NT2/D1 (cell line): ENCODE results near the gene RNU1-4.
"Not testable (repeated sequence)": the region's sequence is repeated elsewhere in the genome, so short reads cannot be mapped to it uniquely, and the experiment has no call there.

Source experiments
- DNase-seq: peaks from one replicate; pipeline ENCODE4 v3.0.0-alpha.2; 2011; ENCODE audit warnings: low read depth, low spot score
- H3K27me3 ChIP-seq: 2 replicates; pipeline ENCODE4 v1.6.0; 2011; ENCODE audit warnings: mild to moderate bottlenecking; ENCODE audit not compliant: insufficient read length, insufficient read depth
- H3K36me3 ChIP-seq: 2 replicates; pipeline ENCODE4 v1.6.1; 2011; ENCODE audit warnings: mild to moderate bottlenecking, low read length, mixed read lengths; ENCODE audit not compliant: insufficient read depth, insufficient read length
- H3K4me1 ChIP-seq: 2 replicates; pipeline ENCODE4 v1.5.1; 2011; ENCODE audit not compliant: insufficient read depth, insufficient read length
- H3K4me3 ChIP-seq: 2 replicates; pipeline ENCODE4 v1.5.1; 2011; ENCODE audit warnings: low read depth; ENCODE audit not compliant: insufficient read length
- H3K9ac ChIP-seq: 2 replicates; pipeline ENCODE4 v1.6.0; 2011; ENCODE audit warnings: low read depth; ENCODE audit not compliant: insufficient read length
- H3K9me3 ChIP-seq: 2 replicates; pipeline ENCODE4 v1.5.1; 2011; ENCODE audit warnings: mild to moderate bottlenecking, low read length; ENCODE audit not compliant: insufficient read depth
- SUZ12 ChIP-seq: IDR thresholded peaks from 2 replicates; pipeline ENCODE4 v1.6.1; 2011; ENCODE audit not compliant: insufficient read length, insufficient read depth; ENCODE audit errors: extremely low read depth
- YY1 ChIP-seq: IDR thresholded peaks from 2 replicates; pipeline ENCODE4 v1.6.1; 2011; ENCODE audit not compliant: insufficient read length, insufficient read depth
- ZNF274 ChIP-seq: IDR thresholded peaks from 2 replicates; pipeline ENCODE4 v1.6.1; 2011; ENCODE audit warnings: mild to moderate bottlenecking, low read depth, low read length

The RNU1-4 gene

DNA sequence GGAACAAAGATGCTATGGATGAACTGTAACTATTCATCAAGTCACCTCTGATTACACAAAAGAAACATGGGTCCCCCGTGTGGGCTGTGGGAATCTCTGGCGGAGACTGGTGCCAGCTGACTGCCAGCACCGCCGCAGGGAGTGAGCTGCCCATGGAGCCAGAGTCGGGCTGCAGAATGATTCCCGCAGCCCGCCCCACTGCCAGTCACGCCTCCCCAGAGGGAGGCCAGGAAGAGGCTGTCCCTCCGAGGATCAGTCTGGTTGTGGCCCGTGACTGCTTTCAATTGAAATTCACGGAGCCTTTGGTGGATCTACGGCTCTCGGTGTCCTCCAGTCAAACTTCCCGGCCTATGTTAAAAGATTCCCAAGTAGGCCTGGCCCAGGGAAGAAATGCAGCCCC is 27.7 kb upstream of the RNU1-4 start:
- H3K4me1 ChIP-seq, DNase-seq, H3K9me3 ChIP-seq, H3K36me3 ChIP-seq, H3K27me3 ChIP-seq, H3K4me3 ChIP-seq, H3K9ac ChIP-seq: not testable (repeated sequence)

DNA sequence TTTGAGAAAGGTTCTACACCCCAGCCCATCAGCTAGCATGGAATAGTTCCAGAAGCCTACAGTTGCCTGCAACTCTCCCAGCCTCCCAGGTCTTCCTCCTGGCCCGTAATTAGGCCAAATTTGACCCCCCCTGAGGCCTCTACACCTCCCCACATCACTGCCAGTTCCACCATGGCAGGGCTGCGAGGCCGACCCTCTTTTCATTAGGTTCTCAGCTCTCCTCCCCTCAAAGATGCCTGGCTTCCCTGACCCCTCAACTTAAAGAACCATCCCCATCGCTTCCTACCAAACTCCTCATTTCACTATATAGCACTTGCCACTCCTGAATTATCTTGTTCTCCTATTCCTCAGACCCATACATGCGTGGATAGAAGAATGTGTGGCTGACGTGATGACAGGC is 27.3 kb upstream of the RNU1-4 start:
- H3K36me3 ChIP-seq, DNase-seq, H3K9ac ChIP-seq, H3K4me1 ChIP-seq, H3K9me3 ChIP-seq, H3K4me3 ChIP-seq, H3K27me3 ChIP-seq: not testable (repeated sequence)

GRCh38 chr1:16713480-16713879 is 26.8 kb upstream of the RNU1-4 start:
- not testable (repeated sequence) for H3K4me3 ChIP-seq, H3K4me1 ChIP-seq, DNase-seq, H3K9me3 ChIP-seq, H3K9ac ChIP-seq, H3K36me3 ChIP-seq, H3K27me3 ChIP-seq

DNA sequence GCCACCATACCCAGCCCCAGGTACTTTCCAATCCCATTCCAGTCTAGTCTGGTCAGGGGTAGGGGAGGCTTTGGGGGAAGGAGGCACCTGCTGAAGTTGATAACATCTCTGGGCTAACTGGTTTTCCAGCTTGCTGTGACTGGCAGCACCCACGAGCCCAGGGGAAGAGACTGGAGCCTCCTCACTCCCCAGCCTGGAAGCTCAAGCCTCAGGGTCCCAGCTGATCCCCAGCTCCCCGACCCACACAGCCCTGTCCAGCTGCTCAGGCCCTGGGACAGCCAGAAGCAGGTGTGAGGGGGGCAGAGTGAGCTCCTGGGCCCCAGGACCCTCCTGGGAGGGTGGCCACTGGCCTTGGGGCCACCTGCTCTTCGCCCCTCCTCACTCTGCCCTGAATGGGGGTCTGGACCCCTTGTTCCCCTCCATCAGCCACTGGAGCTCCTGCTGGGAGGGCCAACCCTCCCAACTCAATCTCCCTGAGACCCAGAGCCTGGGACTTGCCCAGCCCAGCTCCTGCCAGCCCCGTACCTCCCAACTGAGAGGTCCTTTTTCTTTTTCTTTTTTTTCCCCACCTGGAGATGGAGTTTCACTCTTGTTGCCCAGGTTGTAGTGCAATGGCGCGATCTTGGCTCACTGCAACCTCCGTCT is 23.5 kb upstream of the RNU1-4 start:
- H3K4me1 ChIP-seq = peaks cover 12% of the 10 kb centered on the region
- TF ChIP-seq YY1 (no peak), SUZ12 (no peak), ZNF274 (no peak)
- H3K9ac ChIP-seq = no peak overlapping the region
- no peak overlapping the region for H3K4me3 ChIP-seq
- H3K9me3 ChIP-seq = no peaks in the 10 kb centered on the region
- no peak for DNase-seq
- no peaks in the 10 kb centered on the region for H3K36me3 ChIP-seq
- no peaks in the 10 kb centered on the region for H3K27me3 ChIP-seq

GRCh38 chr1:16717336-16718098 is 22.8 kb upstream of the RNU1-4 start:
- H3K4me1 ChIP-seq = peaks cover 12% of the 10 kb centered on the region
- H3K9ac ChIP-seq = no peak overlapping the region
- H3K9me3 ChIP-seq = no peaks in the 10 kb centered on the region
- no peak for DNase-seq
- no peaks in the 10 kb centered on the region for H3K27me3 ChIP-seq
- H3K4me3 ChIP-seq = no peak overlapping the region
- TF ChIP-seq YY1 (no peak), ZNF274 (no peak), SUZ12 (no peak)
- no peaks in the 10 kb centered on the region for H3K36me3 ChIP-seq

DNA sequence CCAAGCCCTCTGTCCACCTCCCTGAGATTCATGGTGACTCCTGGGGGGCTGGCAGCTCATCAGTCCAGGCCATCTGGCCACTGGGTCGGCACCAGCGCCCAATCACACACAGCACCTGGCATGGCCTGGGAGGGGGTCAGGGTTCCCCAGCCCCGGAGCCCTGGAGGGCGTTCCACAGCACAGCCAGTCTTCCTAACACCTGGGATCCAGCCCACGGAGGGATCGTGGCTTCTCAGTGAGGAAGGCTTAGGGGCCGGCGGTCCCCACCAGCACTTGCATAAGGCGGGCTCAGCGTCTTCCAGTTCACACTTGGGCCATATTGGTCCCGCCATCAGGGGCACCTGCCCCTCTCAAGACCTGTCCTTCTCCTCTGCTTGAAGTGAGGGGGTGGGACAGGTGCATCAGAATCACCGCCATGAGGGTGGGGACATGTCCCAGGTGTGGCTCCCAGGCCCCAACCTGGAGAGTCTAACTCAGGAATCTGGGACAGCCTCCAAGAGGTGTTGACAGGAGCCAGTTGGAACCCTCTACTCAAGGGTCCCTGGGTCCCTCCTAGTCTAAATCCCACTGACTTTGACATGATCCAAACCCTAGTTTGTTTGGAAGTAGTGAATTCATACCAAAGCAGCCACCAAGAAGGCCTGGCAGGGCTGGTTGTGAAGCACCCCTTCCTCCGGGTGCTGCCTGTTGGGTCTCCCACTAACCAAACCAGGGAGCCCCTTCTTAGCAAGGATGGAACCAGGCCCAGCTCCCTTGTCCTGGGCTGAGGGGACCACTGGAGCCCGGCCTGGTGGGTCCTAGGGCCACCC is 22.0 kb upstream of the RNU1-4 start:
- H3K9ac ChIP-seq, DNase-seq, H3K9me3 ChIP-seq, H3K27me3 ChIP-seq, H3K4me3 ChIP-seq, H3K36me3 ChIP-seq: not testable (repeated sequence)
- H3K4me1 ChIP-seq = peaks cover 12% of the 10 kb centered on the region

DNA sequence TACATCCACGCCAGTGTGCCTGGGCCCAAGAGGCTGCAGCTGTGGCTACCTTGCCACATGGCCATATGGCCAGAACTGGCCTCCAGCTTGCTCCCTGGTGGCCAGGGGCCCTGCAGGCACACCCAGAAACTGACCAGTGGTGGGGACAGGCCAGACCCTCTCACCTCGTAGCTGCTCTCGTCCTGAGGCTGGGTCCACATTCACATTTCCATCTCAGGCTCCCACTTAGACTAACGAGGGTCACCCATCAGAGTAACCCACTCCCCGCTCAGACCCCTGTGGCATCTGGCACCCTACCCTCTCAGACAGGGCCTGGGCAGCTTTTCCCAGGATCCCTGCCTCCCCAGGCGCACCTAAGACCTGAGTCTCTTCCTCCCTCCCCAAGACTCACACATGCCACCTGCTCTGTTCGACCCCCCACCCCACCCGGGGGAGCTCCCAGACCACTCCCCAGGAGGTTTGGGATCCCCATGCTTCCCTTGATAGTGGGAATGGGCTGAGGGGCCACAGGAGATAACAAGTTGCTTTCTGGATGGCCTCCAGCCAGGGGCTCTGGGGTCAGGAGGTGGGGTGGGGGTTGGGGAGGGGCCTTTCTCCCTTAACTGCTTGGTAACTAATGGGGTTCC is 21.3 kb upstream of the RNU1-4 start:
- Histone ChIP-seq H3K4me3 (no peak overlapping the region), H3K27me3 (peaks cover 2% of the 10 kb centered on the region), H3K36me3 (no peaks in the 10 kb centered on the region), H3K9me3 (no peaks in the 10 kb centered on the region), H3K4me1 (peaks cover 12% of the 10 kb centered on the region), H3K9ac (no peak overlapping the region)
- TF ChIP-seq YY1 (no peak), ZNF274 (no peak), SUZ12 (no peak)
- DNase-seq = no peak
